ENCODE measurements around the gene PRKCB.
"Not testable (repeated sequence)": the region's sequence is repeated elsewhere in the genome, so short reads cannot be mapped to it uniquely, and the experiment has no call there.

The PRKCB gene

GRCh38 chr16:23930791-23931190, 95.0 kb downstream of the PRKCB start:
- TF ChIP-seq POLR2AphosphoS5 (IDR thresholded peaks at IDR 0.05; ENCODE audit: low read depth) (no peak), GABPA (IDR thresholded peaks at IDR 0.05; ENCODE audit: low read depth) (no peak), REST (IDR thresholded peaks at IDR 0.05; ENCODE audit: insufficient replicate concordance, low read depth) (no peak), CTCF (IDR thresholded peaks at IDR 0.05; ENCODE audit: insufficient read depth, low read length) (no peak), SPI1 (IDR thresholded peaks at IDR 0.05; ENCODE audit: borderline replicate concordance, low read depth) (no peak)
- no peak for DNase-seq (ENCODE audit: low read depth in 1 of 2, low spot score in 1 of 2)
- Histone ChIP-seq H3K27me3 (ENCODE audit: insufficient read depth, poor library complexity, severe bottlenecking) (no peaks in the 10 kb centered on the region), H3K27ac (replicated peaks) (no peak overlapping the region), H3K4me3 (replicated peaks; ENCODE audit: insufficient read depth, low read length) (no peak overlapping the region)

GRCh38 chr16:23931199-23931598, 95.4 kb downstream of the PRKCB start:
- DNase-seq (ENCODE audit: low read depth in 1 of 2, low spot score in 1 of 2): no peak
- Histone ChIP-seq H3K27ac (replicated peaks) (no peak overlapping the region), H3K4me3 (replicated peaks; ENCODE audit: insufficient read depth, low read length) (no peak overlapping the region), H3K27me3 (ENCODE audit: insufficient read depth, poor library complexity, severe bottlenecking) (no peaks in the 10 kb centered on the region)
- TF ChIP-seq SPI1 (IDR thresholded peaks at IDR 0.05; ENCODE audit: borderline replicate concordance, low read depth): no peak
- no peak for TF ChIP-seq GABPA (IDR thresholded peaks at IDR 0.05; ENCODE audit: low read depth)
- TF ChIP-seq POLR2AphosphoS5 (IDR thresholded peaks at IDR 0.05; ENCODE audit: low read depth): no peak
- no peak for TF ChIP-seq REST (IDR thresholded peaks at IDR 0.05; ENCODE audit: insufficient replicate concordance, low read depth)
- TF ChIP-seq CTCF (IDR thresholded peaks at IDR 0.05; ENCODE audit: insufficient read depth, low read length): no peak

GRCh38 chr16:23933650-23934049, 97.9 kb downstream of the PRKCB start:
- H3K27me3 ChIP-seq (ENCODE audit: insufficient read depth, poor library complexity, severe bottlenecking); H3K4me3 ChIP-seq (replicated peaks; ENCODE audit: insufficient read depth, low read length); H3K27ac ChIP-seq (replicated peaks); DNase-seq (ENCODE audit: low read depth in 1 of 2, low spot score in 1 of 2): not testable (repeated sequence)

- no peak for DNase-seq (ENCODE audit: low read depth in 1 of 2, low spot score in 1 of 2)
- no peaks in the 10 kb centered on the region for H3K27me3 ChIP-seq (ENCODE audit: insufficient read depth, poor library complexity, severe bottlenecking)
- H3K27ac ChIP-seq (replicated peaks): no peak overlapping the region
- no peak for TF ChIP-seq POLR2AphosphoS5 (IDR thresholded peaks at IDR 0.05; ENCODE audit: low read depth)
- no peak for TF ChIP-seq GABPA (IDR thresholded peaks at IDR 0.05; ENCODE audit: low read depth)
- TF ChIP-seq CTCF (IDR thresholded peaks at IDR 0.05; ENCODE audit: insufficient read depth, low read length): no peak
- TF ChIP-seq REST (IDR thresholded peaks at IDR 0.05; ENCODE audit: insufficient replicate concordance, low read depth): no peak
- no peak for TF ChIP-seq SPI1 (IDR thresholded peaks at IDR 0.05; ENCODE audit: borderline replicate concordance, low read depth)
- no peak overlapping the region for H3K4me3 ChIP-seq (replicated peaks; ENCODE audit: insufficient read depth, low read length)
These were observed 98.9 kb downstream of the PRKCB start for GRCh38 chr16:23934610-23935236.

Data from HL-60 (cell line).